Immature natural killer cell (primary cell): ENCODE results near the gene LRRC4C. TPM values are rescaled to one million over a fixed set of nuclear protein-coding genes. Genes with fewer than 3 reads are reported as not detected.

Experiments used
- DNase-seq, 3 donors: peaks; one replicate each; pipeline ENCODE4 v3.0.0; 2022; ENCODE audit warnings: mixed read lengths in 1 of 3
- H3K27ac Mint-ChIP-seq, 6 donors: one replicate each; pipeline ENCODE4 v1.8.0; 2020; ENCODE audit warnings: mixed read lengths in 6 of 6, mild to moderate bottlenecking in 5 of 6, inconsistent platforms in 4 of 6, moderate library complexity in 3 of 6
- H3K27me3 Mint-ChIP-seq, 3 donors: one replicate each; pipeline ENCODE4 v1.8.0; 2020 to 2021; ENCODE audit warnings: low read depth in 3 of 3, mild to moderate bottlenecking in 3 of 3, mixed read lengths in 3 of 3, moderate library complexity in 3 of 3, inconsistent platforms in 1 of 3
- H3K36me3 Mint-ChIP-seq, 3 donors: one replicate each; pipeline ENCODE4 v1.8.0; 2020; ENCODE audit warnings: mixed read lengths in 3 of 3, inconsistent platforms in 2 of 3, mild to moderate bottlenecking in 2 of 3
- H3K4me1 Mint-ChIP-seq, 2 donors: one replicate each; pipeline ENCODE4 v1.8.0; 2020; ENCODE audit warnings: inconsistent platforms in 2 of 2, mild to moderate bottlenecking in 2 of 2, mixed read lengths in 2 of 2, moderate library complexity in 1 of 2
- H3K4me3 Mint-ChIP-seq, 5 donors: one replicate each; pipeline ENCODE4 v1.8.0; 2020; ENCODE audit warnings: mild to moderate bottlenecking in 5 of 5, mixed read lengths in 5 of 5, inconsistent platforms in 3 of 5, moderate library complexity in 3 of 5
- H3K9me3 Mint-ChIP-seq, 6 donors: one replicate each; pipeline ENCODE4 v1.8.0; 2020; ENCODE audit warnings: mild to moderate bottlenecking in 6 of 6, mixed read lengths in 6 of 6, inconsistent platforms in 4 of 6, moderate library complexity in 3 of 6
- polyA plus RNA-seq, 3 donors: library from polyadenylated mRNA; unstranded; fragments of 300-500 nt; fragmentation: Illumina TruSeq; gene quantifications; one replicate each; pipeline ENCODE4 v1.2.3, GENCODE V29; 2021

Gene LRRC4C
- polyA plus RNA-seq, 3 donors from 2014 or later: not detected

DNA sequence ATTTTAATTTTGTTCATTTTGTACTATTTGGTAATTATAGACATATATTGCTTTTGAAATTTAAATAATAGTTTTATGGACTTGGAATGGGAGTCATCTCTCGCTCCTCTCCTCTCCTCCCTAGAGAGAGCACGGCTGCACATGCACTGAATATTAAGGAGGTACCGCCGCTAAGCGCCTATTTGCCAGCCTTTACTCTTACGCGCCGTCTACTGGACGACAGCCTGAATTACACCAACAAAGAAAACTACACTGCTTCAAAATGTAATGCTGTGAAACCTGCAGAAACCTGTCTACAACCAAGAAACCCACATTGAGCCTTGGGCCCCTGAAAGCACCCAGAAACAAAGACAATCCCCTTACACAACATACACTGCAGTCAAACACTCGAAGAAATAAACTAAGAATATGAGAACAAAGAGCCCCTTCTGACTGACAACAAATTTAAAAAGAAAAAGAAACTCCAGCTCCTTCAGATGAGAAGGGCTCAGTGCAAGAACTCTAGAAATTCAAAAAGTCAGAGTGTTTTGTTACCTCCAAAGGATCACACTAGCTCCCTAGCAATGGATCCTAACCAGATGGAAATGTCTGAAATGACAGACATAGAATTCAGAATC, 737.2 kb downstream of the LRRC4C start:
- no peak overlapping the region for H3K27ac Mint-ChIP-seq
- no peaks in the 10 kb centered on the region for H3K4me1 Mint-ChIP-seq
- H3K36me3 Mint-ChIP-seq: peaks cover 0 to 3% (median 0%) of the 10 kb centered on the region in 3 donors
- no peak overlapping the region for H3K4me3 Mint-ChIP-seq
- peaks cover 23 to 66% (median 43%) of the 10 kb centered on the region in 6 donors for H3K9me3 Mint-ChIP-seq
- H3K27me3 Mint-ChIP-seq: peaks cover 0 to 3% (median 0%) of the 10 kb centered on the region in 3 donors
- no peak for DNase-seq

DNA sequence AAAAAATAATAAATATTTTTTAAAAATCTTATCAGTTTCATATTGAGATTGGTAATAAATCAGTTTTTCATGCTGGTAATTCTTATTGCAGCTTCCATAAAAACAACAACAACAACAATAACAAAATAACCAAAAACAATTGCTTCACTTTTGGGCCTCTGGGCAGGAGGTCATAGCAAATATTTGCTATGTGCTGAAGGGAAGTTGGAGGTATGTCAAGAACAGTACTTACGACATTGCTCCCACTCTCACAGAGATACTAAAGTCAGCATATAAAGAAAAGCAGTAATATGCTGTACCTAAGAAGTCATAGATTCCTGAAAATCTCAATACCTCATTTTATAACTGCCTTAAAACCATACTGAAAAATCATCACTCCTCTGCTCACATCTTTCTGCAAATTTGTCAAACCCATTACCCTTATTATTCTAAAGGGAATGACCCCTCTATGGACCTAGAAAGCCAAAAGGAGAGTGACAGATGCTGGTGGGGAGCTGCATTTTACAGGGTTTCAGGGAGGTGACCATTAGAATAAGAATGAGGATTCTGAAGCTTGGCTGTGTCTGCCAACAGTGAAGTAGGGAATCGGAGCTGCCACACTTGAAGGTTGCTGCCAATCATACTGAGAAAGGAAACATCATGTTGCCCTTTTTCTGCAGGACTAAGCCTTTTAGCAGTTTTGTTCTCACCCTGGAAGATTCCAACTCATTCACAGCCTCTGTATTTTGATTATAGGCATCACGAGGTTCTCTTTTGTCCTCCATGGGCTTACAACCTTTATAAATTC, 742.9 kb downstream of the LRRC4C start:
- Mint-ChIP-seq H3K4me3 (no peak overlapping the region), H3K27me3 (no peaks in the 10 kb centered on the region), H3K27ac (no peak overlapping the region), H3K9me3 (peaks cover 6 to 43% (median 24%) of the 10 kb centered on the region in 6 donors), H3K36me3 (peaks cover 0 to 3% (median 0%) of the 10 kb centered on the region in 3 donors), H3K4me1 (no peaks in the 10 kb centered on the region)
- DNase-seq: no peak

DNA sequence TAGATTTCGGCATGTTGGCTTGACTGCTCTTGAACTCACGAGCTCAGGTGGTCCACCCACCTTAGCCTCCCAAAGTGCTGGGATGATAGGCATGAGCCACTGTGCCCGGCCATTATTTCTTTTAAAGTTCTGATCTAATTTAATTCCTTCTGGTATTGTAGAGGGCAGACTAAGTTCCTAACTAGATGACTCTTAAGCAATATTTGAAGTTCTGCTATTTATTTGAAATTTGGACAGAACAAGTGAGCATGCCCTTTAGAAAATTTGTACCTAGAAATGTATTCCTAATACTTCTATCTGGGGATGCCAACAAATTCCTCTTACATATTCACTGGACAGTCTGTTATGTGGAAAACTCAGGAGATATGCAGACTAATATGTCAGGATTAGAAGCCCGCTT, 746.4 kb downstream of the LRRC4C start:
- Mint-ChIP-seq H3K36me3 (peaks cover 0 to 3% (median 0%) of the 10 kb centered on the region in 3 donors), H3K4me1 (no peaks in the 10 kb centered on the region), H3K27ac (no peak overlapping the region), H3K27me3 (no peaks in the 10 kb centered on the region), H3K4me3 (no peak overlapping the region), H3K9me3 (peaks cover 11 to 60% (median 28%) of the 10 kb centered on the region in 6 donors)
- DNase-seq: no peak

DNA sequence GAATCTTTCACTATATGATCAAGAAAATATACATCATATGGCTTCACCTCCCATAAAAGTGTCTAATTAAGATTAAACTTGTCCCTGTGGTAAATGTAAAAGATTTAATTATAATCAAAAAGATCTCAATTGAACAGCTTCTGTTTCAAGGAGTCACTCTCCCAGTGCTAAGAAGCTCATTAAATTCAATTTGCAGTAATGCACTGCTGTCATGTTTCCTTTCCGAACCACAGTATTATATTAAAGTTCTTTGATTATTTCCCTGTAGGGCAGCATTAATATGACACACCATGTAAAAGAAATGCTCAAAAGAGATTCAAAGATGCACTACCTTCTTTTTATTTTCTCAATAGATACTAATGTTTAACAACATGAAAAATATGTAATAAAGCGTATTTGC, 758.4 kb downstream of the LRRC4C start:
- H3K36me3 Mint-ChIP-seq: no peaks in the 10 kb centered on the region
- H3K27ac Mint-ChIP-seq: no peak overlapping the region
- no peaks in the 10 kb centered on the region for H3K4me1 Mint-ChIP-seq
- DNase-seq: no peak
- peaks cover 2 to 35% (median 16%) of the 10 kb centered on the region in 6 donors for H3K9me3 Mint-ChIP-seq
- H3K4me3 Mint-ChIP-seq: no peak overlapping the region
- H3K27me3 Mint-ChIP-seq: no peaks in the 10 kb centered on the region

DNA sequence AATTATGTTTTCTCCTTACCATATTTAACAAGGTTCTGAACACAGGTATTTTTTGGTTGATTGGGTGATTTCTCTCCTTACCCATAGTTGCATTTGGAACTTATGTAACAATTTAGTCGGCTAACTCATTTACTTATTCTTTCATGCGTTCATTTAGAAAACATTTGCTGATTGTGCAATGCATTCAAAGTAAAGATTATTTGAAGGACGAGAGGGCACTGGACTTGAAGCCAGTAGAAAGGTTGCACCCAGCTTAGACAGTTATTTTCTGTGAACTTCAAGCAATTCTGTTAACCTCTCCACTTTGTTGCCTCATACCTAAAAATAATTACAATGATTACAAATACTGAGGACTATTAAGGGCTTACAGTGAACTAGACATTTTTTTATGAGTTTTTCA, 769.6 kb downstream of the LRRC4C start:
- Mint-ChIP-seq H3K9me3 (peaks cover 3 to 30% (median 16%) of the 10 kb centered on the region in 6 donors), H3K27ac (no peak overlapping the region), H3K4me1 (no peaks in the 10 kb centered on the region), H3K36me3 (no peaks in the 10 kb centered on the region), H3K4me3 (no peak overlapping the region), H3K27me3 (peaks cover 0 to 2% (median 0%) of the 10 kb centered on the region in 3 donors)
- DNase-seq: no peak

DNA sequence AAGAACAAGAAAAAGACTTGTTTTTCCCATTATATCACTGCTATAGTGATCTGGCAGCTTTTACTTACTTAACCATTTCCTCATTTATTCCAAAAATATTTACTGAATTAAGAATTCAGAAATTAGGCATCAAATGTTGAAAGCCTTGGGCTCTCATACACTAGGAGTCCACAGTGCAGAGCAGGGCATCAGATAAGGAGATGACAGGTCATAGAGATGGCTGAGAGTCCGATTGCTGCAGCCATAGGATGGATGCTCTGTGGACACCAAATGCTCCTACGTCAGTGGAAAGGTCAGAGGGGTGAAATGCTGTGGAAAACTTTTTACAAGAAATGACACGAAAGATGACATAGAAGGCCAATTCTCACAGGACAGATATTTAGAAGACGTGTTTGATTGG, 771.1 kb downstream of the LRRC4C start:
- H3K4me1 Mint-ChIP-seq: no peaks in the 10 kb centered on the region
- peaks cover 0 to 2% (median 0%) of the 10 kb centered on the region in 3 donors for H3K27me3 Mint-ChIP-seq
- H3K4me3 Mint-ChIP-seq: no peak overlapping the region
- H3K36me3 Mint-ChIP-seq: no peaks in the 10 kb centered on the region
- no peak overlapping the region for H3K27ac Mint-ChIP-seq
- no peak for DNase-seq
- peaks cover 3 to 30% (median 14%) of the 10 kb centered on the region in 6 donors for H3K9me3 Mint-ChIP-seq

DNA sequence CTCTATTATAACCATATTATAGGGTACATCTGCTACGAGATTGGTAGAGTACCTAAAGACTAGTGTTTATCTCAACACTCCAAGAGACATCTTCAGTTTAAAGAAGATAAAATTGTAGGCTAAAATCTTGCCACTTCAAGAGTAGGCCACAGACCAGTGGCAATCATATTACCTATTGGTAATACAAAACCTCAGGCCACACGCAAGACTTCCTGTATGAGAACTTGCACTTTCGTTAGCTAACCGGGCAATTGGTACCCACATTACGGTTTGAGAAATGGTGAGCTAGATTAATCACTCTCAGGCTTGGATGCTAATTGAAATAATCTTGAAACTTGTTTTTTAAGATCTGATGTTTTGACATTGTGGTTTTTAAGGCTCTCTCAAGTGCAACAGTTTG, 772.7 kb downstream of the LRRC4C start:
- Mint-ChIP-seq H3K4me3 (no peak overlapping the region), H3K4me1 (no peaks in the 10 kb centered on the region), H3K36me3 (no peaks in the 10 kb centered on the region), H3K9me3 (peaks cover 0 to 25% (median 10%) of the 10 kb centered on the region in 6 donors), H3K27ac (no peak overlapping the region), H3K27me3 (no peaks in the 10 kb centered on the region)
- DNase-seq: no peak

DNA sequence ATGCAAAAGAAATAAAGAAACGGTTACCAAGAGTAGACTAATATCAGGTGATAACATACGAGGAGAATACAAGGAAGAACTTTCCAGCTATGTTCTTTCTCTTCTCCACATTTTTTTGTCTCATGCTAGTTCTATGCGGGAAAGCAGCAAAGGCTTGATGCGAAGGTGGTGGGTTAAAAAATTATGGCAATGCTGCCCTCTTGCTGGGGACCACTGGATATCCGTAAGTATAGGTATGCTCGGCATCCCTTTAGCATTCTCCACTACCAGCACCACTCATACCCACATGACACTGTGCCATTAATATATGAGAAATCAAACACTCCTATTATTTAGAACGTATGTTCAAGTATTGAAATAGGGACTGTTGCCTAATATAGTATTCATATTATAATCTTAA, 776.4 kb downstream of the LRRC4C start:
- H3K4me3 Mint-ChIP-seq: no peak overlapping the region
- DNase-seq: no peak
- H3K9me3 Mint-ChIP-seq: peaks cover 4 to 43% (median 19%) of the 10 kb centered on the region in 6 donors
- H3K27me3 Mint-ChIP-seq: no peaks in the 10 kb centered on the region
- H3K27ac Mint-ChIP-seq: no peak overlapping the region
- H3K36me3 Mint-ChIP-seq: peaks cover 0 to 4% (median 0%) of the 10 kb centered on the region in 3 donors
- no peaks in the 10 kb centered on the region for H3K4me1 Mint-ChIP-seq

DNA sequence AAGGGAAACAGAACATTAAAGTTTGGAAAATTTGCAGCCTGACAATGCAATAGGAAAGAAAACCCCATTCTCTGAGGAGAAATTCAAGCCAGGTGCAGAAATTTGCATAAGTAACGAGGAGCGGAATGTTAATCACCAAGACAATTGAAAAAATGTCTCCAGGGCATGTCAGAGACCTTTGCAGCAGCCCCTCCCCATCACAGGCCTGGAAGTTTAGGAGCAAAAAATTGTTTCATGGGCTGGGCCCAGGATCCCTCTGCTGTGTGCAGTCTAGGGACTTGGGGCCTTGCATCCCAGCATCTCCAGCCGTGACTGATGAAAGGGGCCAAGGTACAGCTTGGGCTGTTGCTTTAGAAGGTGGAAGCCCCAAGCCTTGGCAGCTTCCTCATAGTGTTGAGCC, 780.2 kb downstream of the LRRC4C start:
- no peak for DNase-seq
- no peaks in the 10 kb centered on the region for H3K27me3 Mint-ChIP-seq
- no peaks in the 10 kb centered on the region for H3K4me1 Mint-ChIP-seq
- H3K9me3 Mint-ChIP-seq: peaks cover 10 to 63% (median 31%) of the 10 kb centered on the region in 6 donors
- peaks cover 0 to 4% (median 0%) of the 10 kb centered on the region in 3 donors for H3K36me3 Mint-ChIP-seq
- H3K27ac Mint-ChIP-seq: no peak overlapping the region
- no peak overlapping the region for H3K4me3 Mint-ChIP-seq

DNA sequence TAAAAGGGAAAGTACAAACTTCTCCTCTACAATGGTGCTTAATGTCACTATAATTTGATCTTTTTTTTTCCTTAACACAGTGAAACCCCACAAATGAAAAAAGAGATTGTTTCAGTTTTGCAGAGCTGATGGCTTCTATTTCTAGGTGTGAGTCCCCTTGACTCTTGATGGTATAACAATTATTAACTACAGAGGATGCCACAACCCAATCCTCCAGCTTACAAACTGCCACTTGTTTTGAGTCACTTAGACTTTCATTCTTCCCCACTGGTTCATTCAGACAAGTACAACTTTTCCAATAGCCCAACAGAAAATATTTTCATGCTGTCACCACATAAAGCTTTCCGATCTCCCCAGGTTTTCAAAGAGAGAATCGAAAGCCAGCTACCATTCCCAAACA, 812.2 kb downstream of the LRRC4C start:
- H3K36me3 Mint-ChIP-seq: peaks cover 0 to 4% (median 0%) of the 10 kb centered on the region in 3 donors
- peaks cover 6 to 84% (median 52%) of the 10 kb centered on the region in 6 donors for H3K9me3 Mint-ChIP-seq
- H3K4me1 Mint-ChIP-seq: no peaks in the 10 kb centered on the region
- no peak overlapping the region for H3K4me3 Mint-ChIP-seq
- H3K27ac Mint-ChIP-seq: no peak overlapping the region
- H3K27me3 Mint-ChIP-seq: peaks cover 0 to 5% (median 2%) of the 10 kb centered on the region in 3 donors
- no peak for DNase-seq

DNA sequence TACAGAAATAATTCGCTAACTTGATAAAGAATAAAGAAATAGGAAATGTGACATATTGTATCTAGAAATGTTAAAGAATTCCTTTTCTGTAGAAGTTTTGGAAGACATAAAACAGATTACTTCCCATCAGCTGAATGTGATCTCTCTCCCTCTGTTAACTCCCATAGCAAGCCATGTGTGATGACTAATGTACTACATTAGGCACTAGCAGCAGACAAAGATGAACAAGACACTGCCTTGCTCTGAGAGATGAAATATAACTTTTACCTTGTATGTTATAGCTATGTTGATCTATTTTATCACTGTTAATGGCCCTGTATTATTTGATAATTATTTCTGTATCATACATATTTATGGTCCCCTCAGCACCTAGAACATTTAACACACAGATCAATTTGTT, 817.2 kb downstream of the LRRC4C start:
- Mint-ChIP-seq H3K9me3 (peaks cover 6 to 60% (median 43%) of the 10 kb centered on the region in 6 donors), H3K36me3 (no peaks in the 10 kb centered on the region), H3K27ac (no peak overlapping the region), H3K4me1 (no peaks in the 10 kb centered on the region), H3K4me3 (no peak overlapping the region), H3K27me3 (peaks cover 0 to 3% (median 2%) of the 10 kb centered on the region in 3 donors)
- DNase-seq: no peak

DNA sequence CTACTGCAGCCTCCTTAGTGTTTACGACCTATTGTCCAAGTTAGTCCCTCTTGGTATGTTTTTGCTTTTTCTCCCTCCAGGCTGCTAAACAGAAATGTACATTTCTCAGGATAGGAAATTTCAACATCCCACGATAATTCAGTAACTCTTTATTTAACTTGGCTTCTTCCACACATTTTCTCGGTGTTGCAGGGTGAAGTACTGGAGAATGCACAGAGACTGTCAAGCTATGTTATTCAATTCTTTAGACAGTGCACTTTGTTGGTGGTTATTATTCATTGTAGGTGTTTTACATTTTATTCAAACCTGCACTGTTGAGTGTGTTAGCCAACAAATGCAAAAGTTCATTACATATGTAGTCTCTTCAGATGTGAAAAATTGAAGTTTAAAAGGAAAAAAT, 839.8 kb downstream of the LRRC4C start:
- Mint-ChIP-seq H3K27me3 (peaks cover 2 to 3% (median 2%) of the 10 kb centered on the region in 3 donors), H3K27ac (no peak overlapping the region), H3K4me1 (no peaks in the 10 kb centered on the region), H3K4me3 (no peak overlapping the region), H3K36me3 (no peaks in the 10 kb centered on the region), H3K9me3 (peaks cover 6 to 46% (median 25%) of the 10 kb centered on the region in 6 donors)
- no peak for DNase-seq

DNA sequence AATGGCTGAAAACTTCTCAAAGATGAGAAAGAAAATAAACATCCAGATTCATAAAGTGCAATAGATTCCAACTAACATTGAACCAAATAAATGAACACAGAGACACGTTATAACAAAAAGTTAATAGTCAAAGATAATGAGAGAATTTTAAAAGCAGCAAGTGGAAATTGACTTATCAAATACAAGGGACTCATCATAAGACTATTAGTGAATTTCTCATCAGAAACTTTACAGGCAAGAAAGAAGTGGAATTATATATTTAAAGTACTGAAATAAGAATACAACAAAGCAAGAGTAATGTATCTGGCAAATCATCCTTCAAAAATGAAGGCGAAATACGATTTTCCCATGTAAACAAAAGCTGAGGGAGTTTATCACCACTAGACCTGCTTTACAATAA, 852.7 kb downstream of the LRRC4C start:
- no peak for DNase-seq
- no peak overlapping the region for H3K4me3 Mint-ChIP-seq
- peaks cover 0 to 10% (median 3%) of the 10 kb centered on the region in 3 donors for H3K36me3 Mint-ChIP-seq
- peaks cover 0 to 1% of the 10 kb centered on the region in 2 donors for H3K4me1 Mint-ChIP-seq
- H3K27me3 Mint-ChIP-seq: peaks cover 0 to 2% (median 1%) of the 10 kb centered on the region in 3 donors
- H3K9me3 Mint-ChIP-seq: peaks cover 28 to 71% (median 55%) of the 10 kb centered on the region in 6 donors
- no peak overlapping the region for H3K27ac Mint-ChIP-seq

DNA sequence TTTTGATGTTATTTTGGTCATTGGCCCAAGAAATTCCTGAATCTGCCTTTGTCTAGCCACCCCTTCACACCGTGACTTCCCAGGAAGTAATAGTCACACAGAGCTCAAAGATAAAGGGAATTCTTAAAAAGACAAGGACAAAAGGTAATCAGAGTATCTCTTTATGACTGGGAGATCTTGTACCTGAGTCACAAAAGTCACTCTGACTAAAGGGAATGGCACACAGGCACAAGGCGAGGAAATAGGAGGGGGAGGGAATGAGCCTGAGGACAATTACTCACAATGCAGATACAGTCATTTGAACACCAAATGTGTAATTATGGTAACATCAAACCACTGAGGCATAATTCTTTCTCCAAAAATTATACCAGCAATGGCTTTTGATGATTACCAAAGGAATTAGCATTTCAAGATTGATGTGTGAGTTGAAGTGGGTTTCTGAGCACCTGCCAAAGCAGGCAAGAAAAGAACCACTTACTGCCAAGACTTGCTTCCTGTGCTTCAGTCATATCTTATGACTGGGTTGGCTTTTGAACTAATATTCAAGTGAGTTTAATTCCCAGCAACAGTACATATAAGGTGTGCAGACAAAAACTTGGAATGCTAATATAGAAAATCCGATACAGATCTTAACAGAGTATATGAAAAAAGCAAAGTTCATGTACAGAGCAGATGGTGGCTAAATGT, 856.4 kb downstream of the LRRC4C start:
- Mint-ChIP-seq H3K4me3 (no peak overlapping the region), H3K4me1 (peaks cover 0 to 1% of the 10 kb centered on the region in 2 donors), H3K36me3 (peaks cover 0 to 10% (median 3%) of the 10 kb centered on the region in 3 donors), H3K9me3 (peaks cover 22 to 77% (median 52%) of the 10 kb centered on the region in 6 donors), H3K27ac (no peak overlapping the region), H3K27me3 (peaks cover 0 to 2% (median 0%) of the 10 kb centered on the region in 3 donors)
- no peak for DNase-seq
